Neural cell (in vitro differentiated cells): ENCODE measurements around the gene SYT1. TPM values are rescaled to one million over a fixed set of nuclear protein-coding genes. Genes with fewer than 3 reads are reported as not detected.
"Not testable (repeated sequence)": the region's sequence is repeated elsewhere in the genome, so short reads cannot be mapped to it uniquely, and the experiment has no call there.

Experiments used
- H2AFZ ChIP-seq: fragments of 200-600, 300-800 bp; sonication (generic), shearing (Covaris generic); 2 replicates; pipeline ENCODE4 v1.6.0; 2014; ENCODE audit warnings: low read depth, mild to moderate bottlenecking, antibody characterized with exemption, low read length, moderate library complexity
- H3F3A ChIP-seq: fragments of 200-600 bp; shearing (Covaris generic); 2 replicates; pipeline ENCODE4 v1.6.1; 2016; ENCODE audit warnings: mild to moderate bottlenecking, moderate library complexity, mixed read lengths, antibody characterized with exemption, low read length; ENCODE audit not compliant: insufficient read depth, poor library complexity, severe bottlenecking
- H3K27ac ChIP-seq: fragments of 200-600, 300-800 bp; sonication (generic), shearing (Covaris generic); 2 replicates; pipeline ENCODE4 v1.5.1; 2014; ENCODE audit warnings: mild to moderate bottlenecking, low read length, moderate library complexity
- H3K27me3 ChIP-seq: fragments of 300-800, 200-600 bp; sonication (generic), shearing (Covaris generic); 2 replicates; pipeline ENCODE4 v1.6.0; 2014; ENCODE audit warnings: mild to moderate bottlenecking, low read depth, low read length, moderate library complexity; ENCODE audit not compliant: insufficient read depth
- H3K36me3 ChIP-seq: fragments of 300-800, 200-600 bp; sonication (generic), shearing (Covaris generic); 2 replicates; pipeline ENCODE4 v1.5.1; 2014; ENCODE audit warnings: mild to moderate bottlenecking, antibody characterized with exemption, low read length, moderate library complexity; ENCODE audit not compliant: insufficient read depth
- H3K4me2 ChIP-seq: fragments of 300-800, 200-600 bp; sonication (generic), shearing (Covaris generic); 2 replicates; pipeline ENCODE4 v1.6.0; 2014; ENCODE audit warnings: mild to moderate bottlenecking, low read length
- H3K4me3 ChIP-seq: fragments of 300-800, 200-600 bp; sonication (generic), shearing (Covaris generic); 2 replicates; pipeline ENCODE4 v1.5.1; 2014; ENCODE audit warnings: mild to moderate bottlenecking, low read length, moderate library complexity
- H3K79me2 ChIP-seq: fragments of 200-600 bp; shearing (Covaris generic); replicated peaks from 2 replicates; pipeline ENCODE4 v1.6.0; 2014; ENCODE audit warnings: mild to moderate bottlenecking, low read length, moderate library complexity; ENCODE audit not compliant: insufficient read depth
- H3K9ac ChIP-seq: fragments of 300-800, 200-600 bp; sonication (generic), shearing (Covaris generic); 2 replicates; pipeline ENCODE4 v1.6.1; 2016; ENCODE audit warnings: mild to moderate bottlenecking, low read length, mixed read lengths
- H3K9me2 ChIP-seq: fragments of 200-600 bp; shearing (Covaris generic); 2 replicates; pipeline ENCODE4 v1.6.1; 2016; ENCODE audit warnings: mild to moderate bottlenecking, low read length, mixed read lengths; ENCODE audit not compliant: insufficient read depth
- H3K9me3 ChIP-seq: fragments of 200-600, 300-800 bp; sonication (generic), shearing (Covaris generic); 2 replicates; pipeline ENCODE4 v1.6.1; 2016; ENCODE audit warnings: mild to moderate bottlenecking, mixed run types, low read length, moderate library complexity, mixed read lengths
- H4K20me1 ChIP-seq: fragments of 200-600 bp; shearing (Covaris generic); 2 replicates; pipeline ENCODE4 v1.6.1; 2016; ENCODE audit warnings: mild to moderate bottlenecking, mixed run types; ENCODE audit not compliant: insufficient read depth
- EP300 ChIP-seq: fragments of 450-650 bp; conservative IDR thresholded peaks from 2 replicates; pipeline ENCODE4 v1.6.1; 2014; ENCODE audit warnings: antibody characterized with exemption, mild to moderate bottlenecking, moderate library complexity; ENCODE audit not compliant: poor library complexity, severe bottlenecking
- EZH2 ChIP-seq: fragments of 200-600, 300-800 bp; shearing (Covaris generic), sonication (generic); IDR thresholded peaks from 2 replicates; pipeline ENCODE4 v1.6.1; 2014; ENCODE audit warnings: antibody characterized with exemption, low read length, borderline replicate concordance, mild to moderate bottlenecking; ENCODE audit not compliant: insufficient read depth, poor library complexity, severe bottlenecking
- MXI1 ChIP-seq: fragments of 450-650 bp; conservative IDR thresholded peaks from 2 replicates; pipeline ENCODE4 v1.6.1; 2014; ENCODE audit warnings: antibody characterized with exemption, mild to moderate bottlenecking; ENCODE audit not compliant: poor library complexity, severe bottlenecking
- POLR2AphosphoS5 ChIP-seq: IDR thresholded peaks from 2 replicates; pipeline ENCODE4 v1.6.1; 2012
- RAD21 ChIP-seq: fragments of 450-650 bp; conservative IDR thresholded peaks from 2 replicates; pipeline ENCODE4 v1.6.1; 2014; ENCODE audit warnings: antibody characterized with exemption, mild to moderate bottlenecking, moderate library complexity
- SMC3 ChIP-seq: fragments of 450-650 bp; conservative IDR thresholded peaks from 2 replicates; pipeline ENCODE4 v1.6.1; 2014; ENCODE audit warnings: antibody characterized with exemption, mild to moderate bottlenecking, moderate library complexity; ENCODE audit not compliant: poor library complexity
- TAF1 ChIP-seq: IDR thresholded peaks from 2 replicates; pipeline ENCODE4 v1.6.1; 2012; ENCODE audit warnings: low read depth
- polyA plus RNA-seq: library from polyadenylated mRNA; depleted of rRNA; stranded (reverse); fragments of >200 nt; gene quantifications from 2 replicates; pipeline ENCODE4 v1.2.3, GENCODE V29; 2014
- TF ChIP-seq, protein P1 (sequence below): IDR thresholded peaks from 2 replicates; pipeline ENCODE4 v1.6.1; 2012; ENCODE audit warnings: borderline replicate concordance
- TF ChIP-seq, protein P2 (sequence below): fragments of 450-650 bp; IDR thresholded peaks from 2 replicates; pipeline ENCODE4 v1.5.1; 2014; ENCODE audit warnings: antibody characterized with exemption, mild to moderate bottlenecking, moderate library complexity; ENCODE audit not compliant: poor library complexity, severe bottlenecking

The SYT1 gene
- polyA plus RNA-seq, 1 donor from 2014 or later: 103 TPM

DNA sequence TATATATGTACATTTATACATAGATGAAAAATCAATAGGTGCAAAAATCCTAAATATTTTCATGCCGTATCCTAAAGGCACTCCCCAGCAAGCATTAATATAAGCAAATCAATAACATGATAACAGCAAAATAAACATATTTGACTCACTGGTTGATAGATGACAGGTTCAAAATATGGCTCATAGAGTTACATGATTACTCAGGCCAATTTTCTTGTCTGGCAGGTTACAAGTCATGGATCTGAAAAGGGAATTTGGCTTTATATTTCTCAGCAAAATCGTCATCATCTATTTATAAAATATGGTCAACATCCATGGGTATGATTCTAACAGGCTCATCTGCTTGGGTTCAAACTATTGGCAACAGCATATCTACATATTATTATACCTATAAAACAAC is 34.9 kb upstream of the SYT1 start:
- H3K9me2 ChIP-seq: no peaks in the 10 kb centered on the region
- H4K20me1 ChIP-seq: no peaks in the 10 kb centered on the region
- H2AFZ ChIP-seq: no peak overlapping the region
- H3K27me3 ChIP-seq: no peaks in the 10 kb centered on the region
- TF ChIP-seq, protein P1, sequence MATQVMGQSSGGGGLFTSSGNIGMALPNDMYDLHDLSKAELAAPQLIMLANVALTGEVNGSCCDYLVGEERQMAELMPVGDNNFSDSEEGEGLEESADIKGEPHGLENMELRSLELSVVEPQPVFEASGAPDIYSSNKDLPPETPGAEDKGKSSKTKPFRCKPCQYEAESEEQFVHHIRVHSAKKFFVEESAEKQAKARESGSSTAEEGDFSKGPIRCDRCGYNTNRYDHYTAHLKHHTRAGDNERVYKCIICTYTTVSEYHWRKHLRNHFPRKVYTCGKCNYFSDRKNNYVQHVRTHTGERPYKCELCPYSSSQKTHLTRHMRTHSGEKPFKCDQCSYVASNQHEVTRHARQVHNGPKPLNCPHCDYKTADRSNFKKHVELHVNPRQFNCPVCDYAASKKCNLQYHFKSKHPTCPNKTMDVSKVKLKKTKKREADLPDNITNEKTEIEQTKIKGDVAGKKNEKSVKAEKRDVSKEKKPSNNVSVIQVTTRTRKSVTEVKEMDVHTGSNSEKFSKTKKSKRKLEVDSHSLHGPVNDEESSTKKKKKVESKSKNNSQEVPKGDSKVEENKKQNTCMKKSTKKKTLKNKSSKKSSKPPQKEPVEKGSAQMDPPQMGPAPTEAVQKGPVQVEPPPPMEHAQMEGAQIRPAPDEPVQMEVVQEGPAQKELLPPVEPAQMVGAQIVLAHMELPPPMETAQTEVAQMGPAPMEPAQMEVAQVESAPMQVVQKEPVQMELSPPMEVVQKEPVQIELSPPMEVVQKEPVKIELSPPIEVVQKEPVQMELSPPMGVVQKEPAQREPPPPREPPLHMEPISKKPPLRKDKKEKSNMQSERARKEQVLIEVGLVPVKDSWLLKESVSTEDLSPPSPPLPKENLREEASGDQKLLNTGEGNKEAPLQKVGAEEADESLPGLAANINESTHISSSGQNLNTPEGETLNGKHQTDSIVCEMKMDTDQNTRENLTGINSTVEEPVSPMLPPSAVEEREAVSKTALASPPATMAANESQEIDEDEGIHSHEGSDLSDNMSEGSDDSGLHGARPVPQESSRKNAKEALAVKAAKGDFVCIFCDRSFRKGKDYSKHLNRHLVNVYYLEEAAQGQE: peak; percentile 0
- TF ChIP-seq EP300 (peak; percentile 93), POLR2AphosphoS5 (peak; percentile 63)
- TF ChIP-seq, protein P2, sequence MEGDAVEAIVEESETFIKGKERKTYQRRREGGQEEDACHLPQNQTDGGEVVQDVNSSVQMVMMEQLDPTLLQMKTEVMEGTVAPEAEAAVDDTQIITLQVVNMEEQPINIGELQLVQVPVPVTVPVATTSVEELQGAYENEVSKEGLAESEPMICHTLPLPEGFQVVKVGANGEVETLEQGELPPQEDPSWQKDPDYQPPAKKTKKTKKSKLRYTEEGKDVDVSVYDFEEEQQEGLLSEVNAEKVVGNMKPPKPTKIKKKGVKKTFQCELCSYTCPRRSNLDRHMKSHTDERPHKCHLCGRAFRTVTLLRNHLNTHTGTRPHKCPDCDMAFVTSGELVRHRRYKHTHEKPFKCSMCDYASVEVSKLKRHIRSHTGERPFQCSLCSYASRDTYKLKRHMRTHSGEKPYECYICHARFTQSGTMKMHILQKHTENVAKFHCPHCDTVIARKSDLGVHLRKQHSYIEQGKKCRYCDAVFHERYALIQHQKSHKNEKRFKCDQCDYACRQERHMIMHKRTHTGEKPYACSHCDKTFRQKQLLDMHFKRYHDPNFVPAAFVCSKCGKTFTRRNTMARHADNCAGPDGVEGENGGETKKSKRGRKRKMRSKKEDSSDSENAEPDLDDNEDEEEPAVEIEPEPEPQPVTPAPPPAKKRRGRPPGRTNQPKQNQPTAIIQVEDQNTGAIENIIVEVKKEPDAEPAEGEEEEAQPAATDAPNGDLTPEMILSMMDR: no peak
- peak overlapping the region; percentile 62 for H3K27ac ChIP-seq
- H3F3A ChIP-seq: peaks cover 3% of the 10 kb centered on the region
- H3K9ac ChIP-seq: no peak overlapping the region
- no peaks in the 10 kb centered on the region for H3K36me3 ChIP-seq
- peak overlapping the region; percentile 46 for H3K4me2 ChIP-seq
- H3K79me2 ChIP-seq: no peaks in the 10 kb centered on the region
- peak overlapping the region; percentile 12 for H3K4me3 ChIP-seq
- no peaks in the 10 kb centered on the region for H3K9me3 ChIP-seq

DNA sequence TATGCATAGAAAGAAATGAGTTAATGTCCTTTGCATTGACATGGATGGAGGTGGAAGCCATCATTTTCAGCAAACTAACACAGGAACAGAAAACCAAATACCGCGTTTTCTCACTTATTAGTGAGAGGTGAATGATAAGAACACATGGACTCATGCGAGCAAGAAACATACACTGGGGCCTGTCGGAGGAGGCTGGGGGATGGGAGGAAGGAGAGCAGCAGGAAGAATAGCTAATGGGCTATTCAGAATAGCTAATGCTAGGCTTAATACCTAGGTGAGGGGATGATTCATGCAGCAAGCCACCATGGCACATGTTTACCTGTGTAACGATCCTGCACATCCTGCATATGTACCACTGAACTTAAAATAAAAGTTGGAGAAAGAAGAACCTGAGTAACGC is 29.1 kb upstream of the SYT1 start:
- Histone ChIP-seq H3K4me3 (no peak overlapping the region), H3F3A (no peaks in the 10 kb centered on the region), H3K79me2 (no peaks in the 10 kb centered on the region), H3K36me3 (no peaks in the 10 kb centered on the region), H3K4me2 (no peak overlapping the region), H3K27ac (no peak overlapping the region), H3K27me3 (no peaks in the 10 kb centered on the region), H3K9me2 (no peaks in the 10 kb centered on the region), H2AFZ (no peak overlapping the region), H4K20me1 (no peaks in the 10 kb centered on the region), H3K9me3 (no peaks in the 10 kb centered on the region), H3K9ac (no peak overlapping the region)
- TF ChIP-seq TAF1 (no peak), POLR2AphosphoS5 (no peak), SMC3 (no peak), EZH2 (no peak), EP300 (no peak), RAD21 (no peak), MXI1 (no peak)
- TF ChIP-seq, protein P1: no peak
- TF ChIP-seq, protein P2: no peak

DNA sequence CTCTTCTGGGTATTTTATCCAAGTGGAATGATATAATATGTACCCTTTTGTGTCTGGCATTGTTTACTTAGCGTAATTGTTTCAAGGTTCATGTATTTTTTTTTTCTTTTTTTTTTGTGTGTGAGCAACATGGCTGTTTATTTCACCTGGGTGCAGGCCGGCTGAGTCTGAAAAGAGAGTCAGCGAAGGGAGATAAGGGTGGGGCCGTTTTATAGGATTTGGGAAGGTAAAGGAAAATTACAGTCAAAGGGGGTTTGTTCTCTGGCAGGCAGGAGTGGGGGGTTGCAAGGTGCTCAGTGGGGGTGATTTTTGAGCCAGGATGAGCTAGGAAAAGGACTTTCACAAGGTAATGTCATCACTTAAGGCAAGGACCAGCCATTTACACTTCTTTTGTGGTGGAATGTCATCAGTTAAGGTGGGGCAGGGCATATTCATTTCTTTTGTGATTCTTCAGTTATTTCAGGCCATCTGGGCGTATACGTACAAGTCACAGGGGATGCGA is 24.0 kb upstream of the SYT1 start:
- not testable (repeated sequence) for H3K79me2 ChIP-seq, H3K4me3 ChIP-seq, H3K9me2 ChIP-seq, H2AFZ ChIP-seq, H3K9me3 ChIP-seq, H3K9ac ChIP-seq, H3K27ac ChIP-seq, H4K20me1 ChIP-seq, H3K27me3 ChIP-seq, H3K36me3 ChIP-seq, H3K4me2 ChIP-seq, H3F3A ChIP-seq
